ENCODE results near the gene ACP6.

The ACP6 gene

GRCh38 chr1:147641695-147642592 is 28.4 kb downstream of the ACP6 start:
- Mint-ChIP-seq H3K4me1 (ENCODE audit: low read depth in 2 of 2) (peaks cover 31 to 49% of the 10 kb centered on the region in 2 donors), H3K36me3 (ENCODE audit: insufficient read depth) (peaks cover 2% of the 10 kb centered on the region), H3K4me3 (peak overlapping the region in 1 of 2 donors; percentile 53), H3K9me3 (no peaks in the 10 kb centered on the region), H3K27me3 (no peaks in the 10 kb centered on the region), H3K27ac (peak overlapping the region; percentile 36 to 50)
- DNase-seq (peak; percentile 48 to 53 (median 49)), ATAC-seq (replicated peaks) (no peak)

- peaks cover 2% of the 10 kb centered on the region for H3K36me3 Mint-ChIP-seq (ENCODE audit: insufficient read depth)
- no peaks in the 10 kb centered on the region for H3K27me3 Mint-ChIP-seq
- H3K4me3 Mint-ChIP-seq = no peak overlapping the region
- DNase-seq (no peak), ATAC-seq (replicated peaks) (no peak)
- peaks cover 25 to 43% of the 10 kb centered on the region in 2 donors for H3K4me1 Mint-ChIP-seq (ENCODE audit: low read depth in 2 of 2)
- H3K9me3 Mint-ChIP-seq = no peaks in the 10 kb centered on the region
- no peak overlapping the region for H3K27ac Mint-ChIP-seq
These were observed 29.0 kb downstream of the ACP6 start for GRCh38 chr1:147641291-147641690.

GRCh38 chr1:147640553-147641165 is 29.7 kb downstream of the ACP6 start:
- Mint-ChIP-seq H3K27ac (no peak overlapping the region), H3K27me3 (no peaks in the 10 kb centered on the region), H3K4me1 (ENCODE audit: low read depth in 2 of 2) (peaks cover 18 to 39% of the 10 kb centered on the region in 2 donors), H3K4me3 (peak overlapping the region in 1 of 2 donors; percentile 5), H3K9me3 (no peaks in the 10 kb centered on the region), H3K36me3 (ENCODE audit: insufficient read depth) (peaks cover 2% of the 10 kb centered on the region)
- peak; percentile 100 for ATAC-seq (replicated peaks)
- peak; percentile 71 to 76 (median 73) for DNase-seq

- Mint-ChIP-seq H3K9me3 (no peaks in the 10 kb centered on the region), H3K36me3 (ENCODE audit: insufficient read depth) (no peaks in the 10 kb centered on the region)
These were observed 34.0 kb downstream of the ACP6 start for GRCh38 chr1:147636314-147636713.

GRCh38 chr1:147635342-147635741 is 35.0 kb downstream of the ACP6 start:
- H3K36me3 Mint-ChIP-seq (ENCODE audit: insufficient read depth) = no peaks in the 10 kb centered on the region
- DNase-seq = no peak
- H3K4me3 Mint-ChIP-seq = no peak overlapping the region

More at GRCh38 chr1:147636314-147636713, 34.0 kb downstream of the ACP6 start:
- Mint-ChIP-seq H3K4me1 (ENCODE audit: low read depth in 2 of 2) (peaks cover 7 to 19% of the 10 kb centered on the region in 2 donors), H3K27ac (no peak overlapping the region), H3K4me3 (no peak overlapping the region), H3K27me3 (no peaks in the 10 kb centered on the region)
- DNase-seq (no peak), ATAC-seq (replicated peaks) (no peak)

GRCh38 chr1:147634645-147635044 is 35.7 kb downstream of the ACP6 start:
- Mint-ChIP-seq H3K4me3 (no peak overlapping the region), H3K36me3 (ENCODE audit: insufficient read depth) (no peaks in the 10 kb centered on the region), H3K27ac (no peak overlapping the region), H3K9me3 (no peaks in the 10 kb centered on the region), H3K4me1 (ENCODE audit: low read depth in 2 of 2) (peaks cover 15 to 21% of the 10 kb centered on the region in 2 donors), H3K27me3 (no peaks in the 10 kb centered on the region)
- no peak for DNase-seq
- no peak for ATAC-seq (replicated peaks)

More at GRCh38 chr1:147635342-147635741, 35.0 kb downstream of the ACP6 start:
- H3K9me3 Mint-ChIP-seq = no peaks in the 10 kb centered on the region
- H3K27ac Mint-ChIP-seq = no peak overlapping the region
- ATAC-seq (replicated peaks) = no peak
- H3K27me3 Mint-ChIP-seq = no peaks in the 10 kb centered on the region
- H3K4me1 Mint-ChIP-seq (ENCODE audit: low read depth in 2 of 2) = peaks cover 9 to 19% of the 10 kb centered on the region in 2 donors

GRCh38 chr1:147633759-147634158 is 36.6 kb downstream of the ACP6 start:
- H3K4me3 Mint-ChIP-seq = no peak overlapping the region
- ATAC-seq (replicated peaks) (no peak), DNase-seq (no peak)
- no peaks in the 10 kb centered on the region for H3K36me3 Mint-ChIP-seq (ENCODE audit: insufficient read depth)
- no peaks in the 10 kb centered on the region for H3K27me3 Mint-ChIP-seq
- no peak overlapping the region for H3K27ac Mint-ChIP-seq
- H3K4me1 Mint-ChIP-seq (ENCODE audit: low read depth in 2 of 2) = peaks cover 20 to 24% of the 10 kb centered on the region in 2 donors
- H3K9me3 Mint-ChIP-seq = no peaks in the 10 kb centered on the region

- no peak overlapping the region for H3K4me3 Mint-ChIP-seq
- H3K27ac Mint-ChIP-seq = no peak overlapping the region
- no peaks in the 10 kb centered on the region for H3K36me3 Mint-ChIP-seq (ENCODE audit: insufficient read depth)
- ATAC-seq (replicated peaks) = no peak
- no peaks in the 10 kb centered on the region for H3K9me3 Mint-ChIP-seq
- H3K27me3 Mint-ChIP-seq = no peaks in the 10 kb centered on the region
- H3K4me1 Mint-ChIP-seq (ENCODE audit: low read depth in 2 of 2) = peaks cover 22 to 30% of the 10 kb centered on the region in 2 donors
- DNase-seq = no peak
These were observed 38.5 kb downstream of the ACP6 start for GRCh38 chr1:147631839-147632238.

GRCh38 chr1:147630447-147630846 is 39.9 kb downstream of the ACP6 start:
- Mint-ChIP-seq H3K9me3 (no peaks in the 10 kb centered on the region), H3K4me3 (no peak overlapping the region)

GRCh38 chr1:147630022-147630421 is 40.3 kb downstream of the ACP6 start:
- H3K9me3 Mint-ChIP-seq = no peaks in the 10 kb centered on the region
- no peak overlapping the region for H3K4me3 Mint-ChIP-seq
- ATAC-seq (replicated peaks) (no peak), DNase-seq (no peak)
- no peaks in the 10 kb centered on the region for H3K36me3 Mint-ChIP-seq (ENCODE audit: insufficient read depth)
- H3K27ac Mint-ChIP-seq = peak overlapping the region; percentile 6 to 54
- peaks cover 22 to 26% of the 10 kb centered on the region in 2 donors for H3K4me1 Mint-ChIP-seq (ENCODE audit: low read depth in 2 of 2)
- no peaks in the 10 kb centered on the region for H3K27me3 Mint-ChIP-seq

More at GRCh38 chr1:147630447-147630846, 39.9 kb downstream of the ACP6 start:
- H3K27me3 Mint-ChIP-seq = no peaks in the 10 kb centered on the region
- no peak for DNase-seq
- no peaks in the 10 kb centered on the region for H3K36me3 Mint-ChIP-seq (ENCODE audit: insufficient read depth)
- peak overlapping the region in 1 of 2 donors; percentile 54 for H3K27ac Mint-ChIP-seq
- H3K4me1 Mint-ChIP-seq (ENCODE audit: low read depth in 2 of 2) = peaks cover 22 to 28% of the 10 kb centered on the region in 2 donors
- no peak for ATAC-seq (replicated peaks)

- Mint-ChIP-seq H3K27ac (peak overlapping the region; percentile 48 to 67), H3K9me3 (no peaks in the 10 kb centered on the region), H3K36me3 (ENCODE audit: insufficient read depth) (no peaks in the 10 kb centered on the region), H3K27me3 (no peaks in the 10 kb centered on the region), H3K4me1 (ENCODE audit: low read depth in 2 of 2) (peaks cover 22 to 24% of the 10 kb centered on the region in 2 donors), H3K4me3 (peak overlapping the region; percentile 45 to 61)
- no peak for DNase-seq
- ATAC-seq (replicated peaks) = no peak
These were observed 41.9 kb downstream of the ACP6 start for GRCh38 chr1:147628441-147628840.

GRCh38 chr1:147627435-147628110 is 42.8 kb downstream of the ACP6 start:
- H3K4me1 Mint-ChIP-seq (ENCODE audit: low read depth in 2 of 2) = peaks cover 22 to 24% of the 10 kb centered on the region in 2 donors
- DNase-seq = peak; percentile 40 to 50 (median 48)
- no peak overlapping the region for H3K4me3 Mint-ChIP-seq
- no peaks in the 10 kb centered on the region for H3K9me3 Mint-ChIP-seq
- ATAC-seq (replicated peaks) = peak; percentile 42
- no peaks in the 10 kb centered on the region for H3K27me3 Mint-ChIP-seq
- no peaks in the 10 kb centered on the region for H3K36me3 Mint-ChIP-seq (ENCODE audit: insufficient read depth)
- no peak overlapping the region for H3K27ac Mint-ChIP-seq

GRCh38 chr1:147626739-147627138 is 43.6 kb downstream of the ACP6 start:
- peaks cover 22 to 26% of the 10 kb centered on the region in 2 donors for H3K4me1 Mint-ChIP-seq (ENCODE audit: low read depth in 2 of 2)
- ATAC-seq (replicated peaks) (no peak), DNase-seq (no peak)
- H3K27me3 Mint-ChIP-seq = no peaks in the 10 kb centered on the region
- no peak overlapping the region for H3K4me3 Mint-ChIP-seq
- H3K36me3 Mint-ChIP-seq (ENCODE audit: insufficient read depth) = no peaks in the 10 kb centered on the region
- no peak overlapping the region for H3K27ac Mint-ChIP-seq
- H3K9me3 Mint-ChIP-seq = no peaks in the 10 kb centered on the region
